GM19452 (cell line): ENCODE measurements around the gene SLC2A10.

Experiments used
- ATAC-seq: cut with Tn5 transposase; IDR thresholded peaks from one replicate; pipeline ENCODE4 v1.9.1; 2021; ENCODE audit not compliant: unreplicated experiment

SLC2A10 gene

GRCh38 chr20:46702447-46703203 is 6.8 kb upstream of the SLC2A10 start:
- no peak for ATAC-seq

GRCh38 chr20:46703435-46703834 is 6.0 kb upstream of the SLC2A10 start:
- no peak for ATAC-seq

- ATAC-seq, result no peak
These were observed 4.6 kb upstream of the SLC2A10 start for GRCh38 chr20:46704714-46705377.

GRCh38 chr20:46705378-46705729 is 4.1 kb upstream of the SLC2A10 start:
- ATAC-seq, result no peak

- ATAC-seq, result no peak
These were observed 3.2 kb upstream of the SLC2A10 start for GRCh38 chr20:46706242-46706641.

GRCh38 chr20:46708172-46708860 is 1.1 kb upstream of the SLC2A10 start:
- no peak for ATAC-seq

GRCh38 chr20:46709055-46709458 is 392 bp upstream of the SLC2A10 start:
- ATAC-seq, result no peak

- ATAC-seq, result no peak
These were observed 884 bp downstream of the SLC2A10 start for GRCh38 chr20:46710153-46710913.

- no peak for ATAC-seq
These were observed 2.7 kb downstream of the SLC2A10 start for GRCh38 chr20:46712056-46712636.

- ATAC-seq, result no peak
These were observed 4.7 kb downstream of the SLC2A10 start for GRCh38 chr20:46713957-46714834.

GRCh38 chr20:46715292-46715756 is 5.9 kb downstream of the SLC2A10 start:
- ATAC-seq, result no peak

- ATAC-seq, result no peak
These were observed 8.5 kb downstream of the SLC2A10 start for GRCh38 chr20:46717818-46718541.

GRCh38 chr20:46720019-46720418 is 10.6 kb downstream of the SLC2A10 start:
- ATAC-seq, result no peak

GRCh38 chr20:46720776-46721425 is 11.5 kb downstream of the SLC2A10 start:
- no peak for ATAC-seq

GRCh38 chr20:46721476-46721875 is 12.0 kb downstream of the SLC2A10 start:
- ATAC-seq, result no peak

GRCh38 chr20:46722450-46722849 is 13.0 kb downstream of the SLC2A10 start:
- ATAC-seq, result no peak

- no peak for ATAC-seq
These were observed 13.6 kb downstream of the SLC2A10 start for GRCh38 chr20:46723039-46723438.

- no peak for ATAC-seq
These were observed 15.0 kb downstream of the SLC2A10 start for GRCh38 chr20:46724343-46724959.
